Liver (tissue), 3 donors: ENCODE measurements around the gene PTER.

ENCODE experiments used
- ATF3 ChIP-seq: IDR thresholded peaks from 2 replicates; pipeline ENCODE4 v1.6.1; 2016; ENCODE audit warnings: antibody characterized with exemption
- CTCF ChIP-seq: fragments of 150-350 bp; IDR thresholded peaks from 2 replicates; pipeline ENCODE4 v1.5.1; 2017; ENCODE audit warnings: improper control_type of control experiment, low read depth, low read length; ENCODE audit not compliant: missing input control
- EGR1 ChIP-seq, 2 donors: IDR thresholded peaks; 2 replicates each; pipeline ENCODE4 v1.6.1; 2016 to 2018; ENCODE audit warnings: antibody characterized with exemption in 2 of 2, low read depth in 2 of 2
- GABPA ChIP-seq, 2 donors: IDR thresholded peaks in 1 of 2; conservative IDR thresholded peaks in 1 of 2; 2 replicates each; pipeline ENCODE4 v1.6.1; 2016; ENCODE audit warnings: antibody characterized with exemption in 2 of 2, mild to moderate bottlenecking in 1 of 2, moderate library complexity in 1 of 2
- JUND ChIP-seq, 2 donors: IDR thresholded peaks; 2 replicates each; pipeline ENCODE4 v1.6.1; 2016; ENCODE audit warnings: antibody characterized with exemption in 2 of 2
- MAX ChIP-seq: IDR thresholded peaks from 2 replicates; pipeline ENCODE4 v1.6.1; 2016; ENCODE audit warnings: antibody characterized with exemption
- RAD21 ChIP-seq, 2 donors: IDR thresholded peaks; 2 replicates each; pipeline ENCODE4 v1.6.1; 2016; ENCODE audit warnings: antibody characterized with exemption in 2 of 2, mild to moderate bottlenecking in 2 of 2
- REST ChIP-seq: IDR thresholded peaks from 2 replicates; pipeline ENCODE4 v1.6.1; 2016; ENCODE audit warnings: antibody characterized with exemption, mild to moderate bottlenecking
- RXRA ChIP-seq, 2 donors: IDR thresholded peaks; 2 replicates each; pipeline ENCODE4 v1.6.1; 2017 to 2018; ENCODE audit warnings: antibody characterized with exemption in 2 of 2, mild to moderate bottlenecking in 1 of 2
- SP1 ChIP-seq: IDR thresholded peaks from 2 replicates; pipeline ENCODE4 v1.6.1; 2018; ENCODE audit warnings: antibody characterized with exemption, mild to moderate bottlenecking
- TAF1 ChIP-seq: conservative IDR thresholded peaks from 2 replicates; pipeline ENCODE4 v1.6.1; 2016; ENCODE audit warnings: antibody characterized with exemption, mild to moderate bottlenecking
- YY1 ChIP-seq: IDR thresholded peaks from 2 replicates; pipeline ENCODE4 v1.6.1; 2016; ENCODE audit warnings: antibody characterized with exemption, mild to moderate bottlenecking
- ZBTB33 ChIP-seq: IDR thresholded peaks from 2 replicates; pipeline ENCODE4 v1.6.1; 2016; ENCODE audit warnings: antibody characterized with exemption
- donor health status: healthy.
- donor health status: healthy.

GRCh38 chr10:16429539-16429938 is 7.3 kb upstream of the PTER start:
- TF ChIP-seq RAD21 (IDR thresholded peaks at IDR 0.05) = no peak
- no peak for TF ChIP-seq CTCF
- TF ChIP-seq ATF3 = no peak
- no peak for TF ChIP-seq EGR1 (IDR thresholded peaks at IDR 0.05; ENCODE audit: low read depth in 2 of 2)
- no peak for TF ChIP-seq MAX
- no peak for TF ChIP-seq SP1
- TF ChIP-seq TAF1 = no peak
- no peak for TF ChIP-seq RXRA (IDR thresholded peaks at IDR 0.05)
- no peak for TF ChIP-seq ZBTB33
- TF ChIP-seq JUND (IDR thresholded peaks at IDR 0.05) = no peak
- TF ChIP-seq GABPA (IDR thresholded peaks at IDR 0.05 in 1 of 2, conservative IDR thresholded peaks at IDR 0.05 in 1 of 2) = no peak
- no peak for TF ChIP-seq REST
- TF ChIP-seq YY1 = no peak
